ENCODE data around the gene PITPNM3.

PITPNM3 gene

DNA sequence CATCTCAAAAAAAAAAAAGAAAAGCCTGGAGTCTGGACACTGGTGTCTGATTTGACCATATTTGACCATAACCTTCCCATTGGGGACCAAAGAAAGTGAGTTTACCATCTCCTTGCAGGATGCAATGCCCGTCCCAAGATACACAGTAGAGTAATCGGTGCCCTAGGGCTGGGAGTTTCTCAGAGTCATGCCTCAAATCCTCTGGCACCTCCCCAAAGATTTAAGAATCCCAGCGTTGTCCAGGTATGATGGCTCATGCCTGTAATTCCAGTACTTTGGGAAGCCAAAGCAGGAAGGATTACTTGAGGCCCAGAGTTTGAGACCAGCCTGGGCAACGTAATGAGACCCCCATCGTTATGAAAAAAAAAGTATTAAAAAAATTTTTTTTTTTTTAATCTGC, 5.0 kb downstream of the PITPNM3 start:
- DNase-seq = no peak

DNA sequence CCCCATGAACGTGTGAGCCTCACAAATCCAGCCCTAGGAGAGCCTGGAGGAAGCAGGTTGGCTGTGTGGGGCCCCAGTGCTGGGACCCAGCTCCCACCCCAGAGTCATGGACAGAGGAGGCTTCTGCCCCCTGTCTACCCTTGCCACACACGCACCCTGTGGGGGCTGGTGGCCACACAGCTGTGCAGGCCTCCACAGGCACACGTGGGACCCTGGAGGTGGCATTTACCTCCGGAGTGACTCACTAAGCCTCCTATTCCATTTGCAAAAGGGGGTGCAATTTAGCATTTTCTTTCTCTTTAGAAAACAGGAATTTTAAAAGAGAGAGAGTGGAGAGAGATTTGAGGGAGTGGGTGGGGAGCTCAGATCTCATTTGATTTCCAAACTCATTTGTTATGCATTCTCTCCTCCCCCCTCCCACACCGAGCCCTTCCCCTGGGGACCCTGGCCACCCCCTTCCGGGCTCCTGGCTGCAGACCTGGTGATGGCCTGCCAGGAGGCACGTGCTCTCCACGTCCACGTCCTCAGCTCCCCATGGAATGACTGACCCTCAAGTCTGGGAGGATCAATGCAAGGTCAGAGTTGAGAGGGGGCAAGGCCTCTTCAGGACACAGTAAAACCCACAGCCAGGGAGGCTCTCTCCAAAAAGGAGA, 6.8 kb downstream of the PITPNM3 start:
- no peak for DNase-seq

DNA sequence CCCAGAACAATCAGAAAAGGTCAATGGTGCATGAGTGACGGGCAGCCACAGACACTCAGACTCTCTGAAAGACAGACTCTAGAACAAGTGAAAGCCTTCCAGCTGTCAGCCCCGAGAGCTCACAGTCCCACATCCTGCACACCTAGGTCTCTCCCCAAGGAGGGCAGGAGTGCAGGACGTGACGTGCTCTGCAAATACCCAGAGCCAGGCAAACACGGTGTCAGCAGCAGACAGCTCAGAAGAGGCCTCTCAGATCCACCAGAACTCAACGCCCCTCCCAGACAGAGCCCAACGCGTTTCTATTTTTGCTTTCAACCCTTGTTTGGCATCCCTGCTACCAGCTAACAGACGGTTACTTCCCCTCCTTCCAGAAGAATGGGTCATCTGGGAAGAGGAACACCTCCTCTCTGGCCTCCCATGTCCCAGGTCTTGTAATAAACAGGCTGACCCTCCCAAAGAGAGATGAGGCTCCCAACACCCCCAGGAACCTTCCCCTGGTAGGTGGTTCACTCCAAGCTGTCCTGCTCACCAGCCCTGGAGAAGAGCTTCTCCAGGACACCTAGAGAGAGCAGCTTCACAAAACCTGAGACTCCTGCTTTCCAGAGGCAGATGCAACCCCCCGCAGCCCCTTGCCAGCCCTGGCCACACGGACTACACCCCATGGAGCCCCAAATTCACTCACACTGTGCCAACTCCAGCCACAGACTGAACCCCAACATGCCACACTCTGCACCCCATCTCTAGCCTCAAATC, 7.6 kb downstream of the PITPNM3 start:
- no peak for DNase-seq

DNA sequence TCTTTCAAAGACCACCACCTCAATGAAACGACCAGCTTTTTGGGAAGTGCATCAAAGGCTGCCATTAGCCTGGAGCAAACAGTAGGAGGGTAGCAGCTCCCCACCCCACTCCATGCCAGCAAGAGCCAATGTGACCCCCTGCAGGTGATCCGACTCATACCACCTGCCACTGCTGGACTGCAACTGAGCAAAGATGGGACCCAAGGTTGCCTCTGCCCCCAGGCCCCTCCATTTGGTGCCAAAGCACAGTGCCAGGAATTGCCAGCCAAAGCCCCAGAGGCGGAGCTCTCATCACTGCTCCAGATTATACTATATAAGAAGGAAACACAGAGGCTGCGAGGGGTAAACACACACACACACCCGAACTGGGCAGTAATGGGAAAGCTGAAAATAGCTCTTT, 8.3 kb downstream of the PITPNM3 start:
- DNase-seq = no peak

DNA sequence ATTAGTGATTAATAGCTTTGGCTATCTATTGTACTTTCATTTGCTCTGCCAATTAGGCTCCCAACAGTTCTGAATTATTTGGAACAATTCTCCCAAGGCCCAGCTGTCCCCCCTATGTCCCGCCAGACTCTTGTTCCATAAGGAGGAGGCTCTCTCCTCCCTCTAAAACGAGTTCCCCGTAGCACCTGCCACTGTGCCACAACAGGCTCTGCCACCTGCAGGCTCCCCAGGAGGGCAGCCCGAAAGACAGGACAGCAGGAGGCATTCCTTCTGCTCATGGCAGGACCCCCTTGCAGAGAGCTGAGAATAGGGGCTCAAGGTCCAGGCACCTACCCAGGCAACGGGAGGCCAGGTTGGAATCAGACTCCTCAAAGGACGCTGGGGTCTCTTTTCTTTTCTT, 9.0 kb downstream of the PITPNM3 start:
- DNase-seq = no peak

DNA sequence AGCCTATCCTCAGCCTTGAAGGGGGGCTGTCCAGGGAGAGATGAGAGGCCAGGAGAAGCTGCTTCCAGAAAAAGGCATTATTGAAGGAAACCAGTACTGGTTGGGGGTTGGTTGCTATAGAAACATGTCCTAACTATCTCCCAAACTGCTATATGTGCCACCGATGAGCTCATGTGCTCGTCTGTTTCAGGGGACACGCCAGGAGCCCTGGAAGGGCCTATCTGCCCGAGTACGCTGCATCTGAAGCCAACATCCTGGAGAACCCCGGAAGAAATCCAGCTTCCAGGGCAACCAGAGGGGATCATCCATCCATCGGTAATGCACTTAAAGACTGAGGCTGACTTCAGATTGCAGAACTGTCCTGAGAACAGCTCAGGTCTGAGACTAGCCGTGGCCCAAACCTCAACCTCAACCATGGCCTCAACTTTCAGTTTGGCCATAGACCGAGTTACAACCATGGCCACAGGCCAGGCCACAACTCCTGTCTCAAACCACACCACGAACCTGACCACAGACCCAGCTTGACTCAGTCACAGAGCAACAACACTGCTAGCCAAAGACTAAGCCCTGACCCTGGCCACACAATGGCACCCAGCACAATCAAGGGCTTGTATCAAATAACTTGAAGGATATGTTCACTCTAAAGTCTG, 10.2 kb downstream of the PITPNM3 start:
- DNase-seq = no peak

DNA sequence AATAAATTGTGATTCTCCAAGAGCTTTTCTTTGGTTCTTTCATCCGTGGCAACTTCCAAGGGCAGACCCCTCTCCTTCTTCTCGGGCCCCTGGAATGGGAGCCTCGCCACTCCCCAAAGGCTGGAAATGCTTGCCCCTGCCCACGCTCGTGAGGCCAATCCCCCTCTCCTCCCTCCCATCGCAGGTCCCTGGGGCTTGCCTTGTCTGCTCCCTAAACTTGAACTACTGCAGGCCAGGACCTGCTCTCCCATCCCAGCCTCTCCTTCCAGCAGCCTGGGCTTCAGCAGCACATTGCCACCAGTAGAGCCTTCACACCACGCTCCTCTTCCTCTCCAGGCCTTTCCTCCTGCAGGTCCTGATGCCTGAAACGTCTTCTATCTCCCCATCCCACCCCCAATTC, 11.1 kb downstream of the PITPNM3 start:
- no peak for DNase-seq

DNA sequence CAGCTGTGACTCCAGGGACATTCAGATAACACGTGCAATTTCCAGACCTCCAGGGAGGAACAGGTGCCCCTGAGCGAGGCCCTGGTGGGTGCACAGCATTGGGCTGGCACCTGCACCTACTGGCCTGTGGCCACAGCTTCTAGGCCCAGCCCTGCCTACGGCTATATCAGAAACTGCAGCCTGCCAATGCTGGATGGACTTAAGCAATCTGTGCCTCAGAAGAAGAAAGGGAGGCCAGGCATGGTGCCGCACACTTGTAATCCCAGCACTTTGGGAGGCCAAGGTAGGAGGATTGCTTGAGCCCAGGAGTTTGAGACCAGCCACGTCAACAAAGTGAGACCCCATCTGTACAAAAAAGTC, 12.4 kb downstream of the PITPNM3 start:
- DNase-seq = no peak

DNA sequence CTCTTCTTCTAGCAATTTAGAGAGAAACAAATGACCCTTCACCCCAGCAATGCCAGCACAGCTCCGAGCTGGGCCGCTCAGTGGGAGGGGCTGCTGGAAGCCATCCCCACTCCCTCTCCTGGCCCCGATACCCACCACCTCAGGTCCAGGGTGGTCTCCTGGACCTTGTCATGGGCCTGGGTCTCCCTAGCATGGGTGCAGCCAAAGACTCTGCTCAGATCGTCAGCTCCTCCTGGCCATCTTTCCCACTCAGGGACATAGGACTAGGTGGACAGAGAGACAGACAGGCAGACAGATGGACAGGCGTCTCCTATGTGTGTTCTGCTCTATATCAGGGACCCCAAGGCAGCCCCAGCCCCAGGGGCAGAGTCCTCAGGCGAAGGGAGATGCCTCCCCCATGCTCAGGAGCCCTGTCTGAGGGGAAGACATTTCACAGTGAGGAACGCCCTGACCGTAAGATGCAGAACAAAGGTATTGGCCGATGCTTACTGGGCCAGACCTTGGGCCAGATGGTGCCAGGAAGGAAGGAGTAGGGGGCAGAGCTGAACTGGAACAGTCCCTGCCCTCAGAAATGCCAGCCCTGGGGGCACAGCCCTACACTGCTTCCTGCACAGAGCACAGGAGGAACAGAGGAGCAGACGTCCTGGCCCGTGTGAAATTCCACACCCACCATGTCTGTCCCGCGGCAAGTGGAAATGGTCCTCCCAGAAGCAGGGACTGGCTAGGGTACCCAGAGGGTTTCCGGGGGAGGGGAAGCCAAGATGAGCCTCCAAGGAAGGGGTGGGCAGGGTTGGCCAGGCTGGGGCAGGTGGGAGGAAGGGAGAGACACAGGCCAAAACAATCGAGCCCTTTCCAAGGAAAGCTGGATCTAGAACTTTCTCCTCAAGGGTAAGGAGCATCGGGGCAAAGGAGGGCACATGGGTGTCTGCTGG, 13.0 kb downstream of the PITPNM3 start:
- DNase-seq = no peak

DNA sequence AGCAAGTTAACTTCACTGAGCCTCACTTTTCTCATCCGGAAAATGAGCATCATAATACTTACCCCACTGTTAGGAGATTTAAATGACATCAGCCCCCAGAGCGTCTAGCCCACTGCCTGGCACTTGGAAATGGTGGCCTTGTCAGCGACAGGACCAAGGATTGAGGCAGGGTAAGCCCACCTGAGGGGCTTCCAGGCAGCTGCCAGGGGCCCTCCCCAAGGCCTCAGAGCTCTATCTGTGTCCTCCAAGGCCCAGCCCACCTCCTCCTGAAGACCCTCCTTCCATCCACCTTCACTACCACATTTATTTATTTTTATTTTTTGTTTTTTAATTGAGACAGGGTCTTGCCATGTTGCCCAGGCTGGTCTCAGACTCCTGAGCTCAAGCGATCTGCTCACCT, 13.8 kb downstream of the PITPNM3 start:
- no peak for DNase-seq

DNA sequence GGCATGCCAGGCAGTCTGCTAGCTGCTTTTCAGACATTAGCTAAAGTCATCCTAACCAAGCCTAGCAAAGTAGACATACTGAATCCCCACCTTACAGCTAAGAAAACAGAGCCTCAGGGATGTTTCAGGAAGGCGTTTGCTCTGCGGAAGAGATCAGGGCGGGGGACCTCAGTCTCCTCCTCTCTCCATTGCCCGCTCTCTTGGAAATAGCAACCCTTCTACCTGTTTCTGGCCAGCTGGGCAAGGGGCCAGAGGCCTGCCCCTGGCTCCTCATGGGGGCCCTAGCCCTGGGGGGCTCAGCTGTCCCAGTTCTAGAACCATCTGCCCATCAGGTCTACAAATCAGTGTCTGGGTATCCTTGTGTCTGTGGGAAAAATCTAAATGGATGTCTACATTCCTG, 14.5 kb downstream of the PITPNM3 start:
- no peak for DNase-seq

DNA sequence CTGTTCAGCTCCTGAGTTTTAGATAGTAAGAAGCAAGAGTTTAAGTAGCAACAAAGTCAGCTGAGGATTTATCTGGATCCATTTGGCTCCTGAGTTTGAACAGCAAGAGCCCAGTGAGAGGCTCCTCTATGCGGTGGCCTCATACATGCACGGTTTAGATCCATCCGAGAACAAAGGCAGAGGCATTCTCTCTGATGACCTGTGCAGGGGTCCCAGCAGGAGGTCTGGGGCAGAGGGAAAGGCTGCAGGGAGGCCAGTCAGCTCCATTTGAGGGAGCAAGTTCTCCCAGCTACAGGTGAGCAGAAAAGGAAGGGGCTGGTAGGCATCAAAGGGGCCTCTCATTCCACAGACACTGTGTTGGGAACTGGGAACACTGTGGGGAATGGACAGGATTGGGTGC, 16.5 kb downstream of the PITPNM3 start:
- no peak for DNase-seq

DNA sequence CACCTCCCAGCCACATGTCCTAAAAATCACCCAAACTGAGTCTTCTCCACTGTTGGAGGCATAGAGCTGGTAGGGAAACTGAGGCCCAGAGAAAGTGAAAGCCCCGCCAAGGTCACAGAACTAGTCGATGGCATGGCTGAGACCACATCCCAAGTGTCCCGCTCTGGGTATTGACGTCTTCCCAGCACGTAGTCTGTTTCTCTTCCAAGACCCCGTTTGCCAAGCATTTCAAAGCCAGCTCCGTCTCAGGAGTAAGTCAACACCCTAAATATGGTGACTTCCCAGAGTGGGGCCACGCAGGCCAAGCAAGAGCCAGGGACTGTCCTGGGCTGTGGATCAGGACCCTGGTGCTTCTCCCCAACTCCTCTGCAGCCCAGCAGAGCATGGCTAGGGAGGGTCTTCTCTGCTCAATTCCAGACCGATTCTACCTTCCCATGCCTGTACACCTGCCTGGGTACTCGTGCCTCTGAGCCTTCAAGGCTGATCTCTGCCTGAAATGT, 19.7 kb downstream of the PITPNM3 start:
- DNase-seq = no peak

DNA sequence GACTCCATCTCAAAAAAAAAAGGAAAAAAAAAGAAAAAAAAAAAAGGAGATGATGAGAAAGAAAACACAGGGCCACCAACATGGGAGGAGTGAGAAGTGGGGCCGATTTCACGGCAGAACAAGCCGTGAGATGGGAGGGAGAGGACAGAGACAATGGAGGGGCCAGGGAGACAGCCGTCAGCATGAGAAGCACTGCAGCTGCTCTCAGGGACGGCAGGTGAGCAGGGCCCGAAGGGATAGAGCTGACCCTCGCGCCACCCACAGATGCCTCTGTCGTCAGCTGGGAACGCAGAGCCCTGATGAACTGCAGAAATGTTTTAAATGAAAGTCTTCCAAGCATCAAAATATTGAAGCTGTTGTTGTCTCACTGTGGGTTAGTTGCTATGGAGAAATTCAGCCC, 20.3 kb downstream of the PITPNM3 start:
- no peak for DNase-seq

DNA sequence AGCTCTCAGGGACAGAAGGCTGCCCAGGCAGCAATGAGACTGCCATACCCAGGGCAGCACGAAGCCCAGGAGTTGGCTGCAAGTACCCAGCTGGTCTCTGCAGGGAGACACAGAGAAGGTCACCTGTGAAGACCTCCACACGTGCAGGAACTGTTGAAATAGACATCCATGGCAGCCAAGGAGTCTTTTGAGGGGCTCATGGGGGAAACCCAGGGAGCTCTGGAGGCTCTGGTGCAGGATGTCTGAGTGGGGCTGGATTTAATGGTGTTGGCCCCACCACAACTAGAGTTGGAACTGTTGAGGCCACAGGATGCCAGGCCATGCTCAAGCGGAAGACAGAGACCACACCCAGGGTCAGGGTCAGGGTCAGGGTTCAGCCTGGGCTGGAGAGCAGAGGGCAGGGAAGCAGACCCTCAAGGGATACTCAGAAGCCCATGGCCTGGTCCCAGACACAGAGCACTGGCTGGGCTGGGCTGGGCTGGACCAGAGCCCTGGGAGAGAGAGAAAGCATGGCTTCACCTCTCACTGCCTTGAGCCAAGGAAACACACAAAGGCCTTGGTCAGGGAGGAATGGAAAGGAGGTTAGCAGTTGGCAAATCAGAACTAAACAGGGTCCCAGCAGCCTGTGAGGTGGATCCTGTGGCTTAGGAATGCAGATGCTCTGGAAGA, 21.4 kb downstream of the PITPNM3 start:
- no peak for DNase-seq

DNA sequence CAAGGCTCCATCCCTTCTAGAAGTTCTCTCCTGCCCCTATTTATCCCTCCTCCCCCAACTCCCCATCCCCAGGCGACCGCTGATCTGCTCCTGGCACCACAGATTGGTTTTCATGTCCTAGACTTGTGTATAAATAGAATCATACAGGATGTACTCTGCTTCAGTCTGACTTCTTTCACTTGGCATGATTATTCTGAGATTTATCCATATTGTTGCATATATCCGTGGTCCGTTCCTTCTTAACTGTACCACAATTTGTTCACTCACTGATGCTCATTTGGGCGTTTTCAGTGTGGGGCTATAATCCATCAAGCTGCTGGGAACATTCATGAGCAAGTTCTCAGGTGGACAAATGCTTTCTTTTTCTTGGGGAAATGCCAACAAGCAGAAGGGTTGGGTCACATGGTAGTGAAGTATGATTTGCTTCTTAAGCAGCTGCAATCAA, 23.9 kb downstream of the PITPNM3 start:
- DNase-seq = no peak

DNA sequence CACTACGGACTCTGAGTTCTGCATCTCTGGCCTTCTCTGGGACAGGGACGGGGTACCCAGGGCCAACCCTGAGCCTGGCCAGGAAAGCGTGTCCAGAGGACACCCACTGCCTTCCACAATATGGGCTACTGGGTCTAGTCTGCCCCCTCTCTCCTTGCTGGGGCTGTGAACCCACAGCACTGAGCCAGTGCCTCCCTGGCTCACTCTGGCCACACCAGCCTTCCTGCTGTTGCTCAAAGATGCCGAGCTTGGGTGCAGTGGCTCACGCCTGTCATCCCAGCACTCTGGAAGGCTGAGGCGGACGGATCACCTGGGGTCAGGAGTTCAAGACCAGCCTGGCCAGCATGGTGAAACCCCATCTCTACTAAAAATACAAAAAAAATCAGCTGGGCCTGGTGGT, 24.8 kb downstream of the PITPNM3 start:
- no peak for DNase-seq

DNA sequence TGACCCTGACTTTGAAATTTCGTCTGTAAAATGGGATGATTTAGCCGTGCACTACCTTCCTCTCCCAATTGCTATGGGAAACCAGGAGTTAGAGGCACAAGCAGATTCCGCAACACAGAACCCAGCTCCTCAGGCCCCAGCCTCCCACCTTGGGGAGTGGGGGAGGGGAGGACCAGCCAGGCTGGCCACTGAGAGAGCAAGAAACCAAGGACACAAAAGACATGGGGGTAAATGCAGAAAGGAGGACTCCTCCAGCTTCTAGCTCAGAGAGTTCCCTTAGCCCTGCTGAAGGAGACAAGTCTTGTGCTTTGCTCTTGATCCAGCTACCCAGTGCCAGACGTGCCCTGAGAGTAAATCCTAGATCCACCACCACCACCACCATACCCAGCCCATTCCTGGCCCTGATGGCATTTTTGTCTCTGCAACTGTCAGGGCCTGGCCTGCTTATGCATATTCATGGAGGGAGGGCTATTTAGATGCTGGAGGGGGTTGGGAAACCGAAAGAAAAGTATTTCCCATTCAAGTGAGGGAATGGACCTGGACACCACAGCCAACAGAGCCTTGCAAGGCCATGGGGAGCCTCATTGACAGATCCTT, 25.9 kb downstream of the PITPNM3 start:
- no peak for DNase-seq

DNA sequence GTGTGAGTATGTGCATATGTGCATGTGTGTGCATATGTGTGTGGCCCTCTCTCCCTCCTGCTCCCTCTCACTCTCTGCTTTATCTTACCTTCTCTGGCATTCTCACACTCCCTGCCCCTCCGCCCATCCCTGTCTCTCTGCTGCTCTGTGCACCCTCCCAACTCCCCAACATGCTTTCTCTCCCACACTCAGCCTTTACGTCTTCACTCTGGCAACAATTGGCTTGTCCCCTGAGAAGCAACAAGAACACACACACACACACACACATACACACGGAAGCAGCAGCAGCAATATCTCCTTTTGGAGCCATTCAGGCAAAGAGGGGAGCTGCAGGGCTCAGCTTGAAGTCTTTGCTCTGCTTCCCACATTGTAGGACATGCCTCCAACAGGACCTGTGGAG, 27.8 kb downstream of the PITPNM3 start:
- DNase-seq = no peak

DNA sequence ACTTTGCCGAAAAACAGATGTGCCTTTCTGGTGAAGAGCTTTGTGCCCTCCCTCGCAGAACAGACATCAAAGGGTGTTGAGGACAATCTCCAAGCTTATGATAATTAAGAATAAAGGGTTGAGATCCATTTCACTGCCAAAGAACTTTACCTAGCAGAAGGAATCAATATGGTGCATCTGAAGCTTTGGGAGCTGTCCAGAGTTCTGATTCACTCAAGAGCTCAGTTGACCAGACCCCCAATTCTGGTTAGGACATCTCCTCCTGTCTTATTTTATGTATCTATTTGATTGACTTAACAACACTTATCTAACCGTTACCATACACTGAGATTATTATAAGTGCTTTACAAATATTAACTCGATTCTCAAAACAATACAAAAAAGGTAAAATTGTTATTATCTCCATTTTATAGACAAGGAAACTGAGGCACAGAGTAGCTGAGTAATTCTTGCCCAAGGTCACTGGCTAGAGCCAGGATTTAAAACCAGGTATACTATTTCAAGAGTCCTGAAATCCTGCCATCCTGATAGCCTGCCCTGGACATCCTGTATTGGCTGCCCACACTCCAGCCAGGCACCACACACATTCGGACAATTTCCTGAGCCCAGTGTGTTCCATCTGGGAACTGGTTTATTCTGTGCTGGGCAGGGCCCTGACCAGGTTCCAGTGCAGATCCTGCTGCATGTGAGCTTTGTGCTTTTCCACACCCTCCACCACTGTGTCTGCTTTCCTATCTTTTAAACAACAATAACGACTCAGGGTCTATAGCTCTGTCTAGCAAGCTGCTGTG, 29.8 kb downstream of the PITPNM3 start:
- DNase-seq = no peak

DNA sequence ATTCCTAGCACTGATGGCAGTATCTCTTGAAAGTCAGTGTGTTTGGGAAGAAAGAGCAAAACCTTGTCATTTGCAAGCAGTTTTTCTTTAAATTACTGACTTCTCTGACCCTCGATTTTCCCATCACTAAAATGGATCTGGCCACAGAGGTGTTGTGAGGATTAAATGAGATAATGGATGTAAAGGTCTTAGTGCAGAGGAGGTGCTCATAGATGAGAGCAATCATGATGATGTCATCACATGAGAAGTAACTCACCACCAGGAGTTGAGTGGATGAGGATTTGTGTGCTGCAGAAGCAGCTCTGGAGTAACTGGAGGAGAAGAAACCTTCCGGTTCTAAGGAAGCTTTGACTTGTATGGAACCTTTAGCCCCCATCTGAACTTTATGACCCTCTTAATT, 30.6 kb downstream of the PITPNM3 start:
- DNase-seq = no peak

Data from NCI-H1436 (cell line).